Keratinocyte (primary cell): ENCODE results near the gene PHF5A. TPM values are rescaled to one million over a fixed set of nuclear protein-coding genes. Genes with fewer than 3 reads are reported as not detected.

ENCODE experiments used
- DNase-seq: peaks from one replicate; pipeline ENCODE4 v3.0.0-alpha.2; 2011; ENCODE audit warnings: low read depth, missing footprints, low spot score
- FAIRE-seq: peaks from 2 replicates; lab custom pipeline; 2011; peaks lifted over from hg19 to GRCh38; lab: Jason Lieb, UNC
- H2AFZ ChIP-seq: 2 replicates; pipeline ENCODE4 v1.6.0; 2012; ENCODE audit warnings: low read length, control low read depth, inconsistent platforms; ENCODE audit not compliant: control insufficient read depth
- H3K27ac ChIP-seq: 2 replicates; pipeline ENCODE4 v1.5.1; 2011; ENCODE audit warnings: low read length; ENCODE audit not compliant: control insufficient read depth, insufficient read depth
- H3K27me3 ChIP-seq: 3 replicates; pipeline ENCODE4 v1.6.0; 2011; ENCODE audit warnings: low read length; ENCODE audit not compliant: control insufficient read depth, insufficient read depth; ENCODE audit errors: extremely low read depth
- H3K36me3 ChIP-seq, 2 experiments: 2 replicates in 1 of 2; 3 replicates in 1 of 2; pipeline ENCODE4 v1.5.1; 2011; ENCODE audit warnings: low read length in 2 of 2, mild to moderate bottlenecking in 1 of 2; ENCODE audit not compliant: control insufficient read depth in 2 of 2, insufficient read depth in 2 of 2; ENCODE audit errors: extremely low read depth in 1 of 2
- H3K4me1 ChIP-seq: 3 replicates; pipeline ENCODE4 v1.5.1; 2011; ENCODE audit warnings: low read length; ENCODE audit not compliant: control insufficient read depth, insufficient read depth; ENCODE audit errors: extremely low read depth
- H3K4me2 ChIP-seq: 3 replicates; pipeline ENCODE4 v1.6.0; 2011; ENCODE audit warnings: low read depth, low read length; ENCODE audit not compliant: control insufficient read depth, insufficient read depth; ENCODE audit errors: extremely low read depth
- H3K4me3 ChIP-seq, 3 experiments: fragments of 200-600 bp in 1 of 3; sonication (generic) in 1 of 3; 2 replicates in 2 of 3; 3 replicates in 1 of 3; pipeline ENCODE4 v1.5.1; 2011 to 2016; ENCODE audit warnings: low read length in 3 of 3, mild to moderate bottlenecking in 3 of 3, control low read depth in 2 of 3, inconsistent platforms in 1 of 3, low read depth in 1 of 3, mixed read lengths in 1 of 3, mixed run types in 1 of 3, moderate library complexity in 1 of 3; ENCODE audit not compliant: control insufficient read depth in 2 of 3, insufficient read depth in 2 of 3; ENCODE audit errors: extremely low read depth in 1 of 3
- H3K79me2 ChIP-seq: 2 replicates; pipeline ENCODE4 v1.6.0; 2012; ENCODE audit warnings: low read length; ENCODE audit not compliant: control insufficient read depth, insufficient read depth
- H3K9ac ChIP-seq: 3 replicates; pipeline ENCODE4 v1.6.0; 2011; ENCODE audit warnings: low read length; ENCODE audit not compliant: control insufficient read depth, insufficient read depth; ENCODE audit errors: extremely low read depth
- H3K9me1 ChIP-seq: 3 replicates; pipeline ENCODE4 v1.6.0; 2011; ENCODE audit warnings: low read length; ENCODE audit not compliant: control insufficient read depth, insufficient read depth; ENCODE audit errors: extremely low read depth
- H3K9me3 ChIP-seq: 2 replicates; pipeline ENCODE4 v1.5.1; 2012; ENCODE audit warnings: low read depth, low read length; ENCODE audit not compliant: control insufficient read depth
- H4K20me1 ChIP-seq: 3 replicates; pipeline ENCODE4 v1.6.0; 2011; ENCODE audit warnings: low read length; ENCODE audit not compliant: control insufficient read depth, insufficient read depth; ENCODE audit errors: extremely low read depth
- EZH2 ChIP-seq: IDR thresholded peaks from one replicate; pipeline ENCODE4 v1.6.1; 2012; ENCODE audit warnings: inconsistent platforms, mild to moderate bottlenecking, low read length, moderate library complexity
- dilution Hi-C: fragments of 300-500 bp; cut with MboI; formaldehyde crosslinking; loops from one replicate; pipeline ENCODE4 v1.7.0; 2020; ENCODE audit warnings: low sequenced_read_pairs; ENCODE audit not compliant: extremely low pct_ligation_motif_present
- polyA plus RNA-seq, 5 experiments: library from polyadenylated mRNA; depleted of rRNA in 3 of 5; stranded (reverse) in 3 of 5; stranded (forward) in 1 of 5; unstranded in 1 of 5; fragments of >200 nt; gene quantifications; 1 replicate in 1 of 5; 2 replicates in 3 of 5; 3 replicates in 1 of 5; pipeline versions ENCODE4 v1.2.1 to v1.2.3, GENCODE V29; 2011 to 2012; ENCODE audit warnings: missing spikeins in 2 of 5, low read depth in 1 of 5, low replicate concordance in 1 of 5
- TF ChIP-seq, protein P1 (sequence below), 3 experiments: IDR thresholded peaks in 1 of 3; conservative IDR thresholded peaks in 1 of 3; optimal IDR thresholded peaks in 1 of 3; 2 replicates in 2 of 3; 3 replicates in 1 of 3; pipeline versions ENCODE3 to v1.5.1; 2011; ENCODE audit warnings: low read length in 3 of 3, mild to moderate bottlenecking in 3 of 3, moderate library complexity in 2 of 3, control low read depth in 1 of 3, inconsistent platforms in 1 of 3; ENCODE audit not compliant: insufficient read depth in 2 of 3; ENCODE audit errors: extremely low read depth in 1 of 3

Gene PHF5A
- polyA plus RNA-seq, 1 donor (not counting 4 experiments of a cell fraction or from before 2014, with no cell fraction given): 77.7 TPM

DNA sequence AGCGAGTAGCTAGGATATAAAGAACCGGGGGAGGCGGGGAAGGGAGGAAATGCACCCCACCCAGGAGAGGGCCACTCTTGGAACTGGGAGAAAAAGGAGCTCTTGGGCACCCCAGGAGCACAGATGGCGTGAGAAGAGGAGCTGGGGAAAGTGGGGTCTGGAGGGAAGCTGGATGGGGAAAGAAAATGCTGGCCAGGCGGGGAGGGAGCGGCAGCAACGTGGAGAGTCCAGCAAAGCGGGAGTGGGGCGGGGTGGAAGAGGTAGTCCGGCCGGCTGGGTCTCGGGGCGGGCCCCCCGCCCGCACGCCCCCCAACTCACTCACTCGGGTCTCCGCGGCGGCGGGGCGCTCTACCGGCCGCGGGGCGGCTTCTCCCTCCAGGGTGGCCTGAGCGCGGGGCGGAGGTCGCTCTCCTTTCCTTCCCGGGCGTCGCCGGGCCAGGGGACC, 22.4 kb downstream of the PHF5A start:
- Histone ChIP-seq H3K9ac (peak overlapping the region; percentile 96), H3K9me1 (no peaks in the 10 kb centered on the region), H4K20me1 (peaks cover 5% of the 10 kb centered on the region), H3K27ac (peak overlapping the region; percentile 95), H3K4me2 (peak overlapping the region; percentile 99), H2AFZ (no peak overlapping the region), H3K4me1 (peaks cover 15% of the 10 kb centered on the region), H3K27me3 (no peaks in the 10 kb centered on the region), H3K4me3 (peak overlapping the region; percentile 71 to 100 (median 97)), H3K36me3 (peaks cover 9 to 14% of the 10 kb centered on the region in 2 experiments), H3K79me2 (peaks cover 54% of the 10 kb centered on the region), H3K9me3 (no peaks in the 10 kb centered on the region)
- FAIRE-seq (no peak), DNase-seq (no peak)
- TF ChIP-seq EZH2: no peak
- TF ChIP-seq, protein P1, sequence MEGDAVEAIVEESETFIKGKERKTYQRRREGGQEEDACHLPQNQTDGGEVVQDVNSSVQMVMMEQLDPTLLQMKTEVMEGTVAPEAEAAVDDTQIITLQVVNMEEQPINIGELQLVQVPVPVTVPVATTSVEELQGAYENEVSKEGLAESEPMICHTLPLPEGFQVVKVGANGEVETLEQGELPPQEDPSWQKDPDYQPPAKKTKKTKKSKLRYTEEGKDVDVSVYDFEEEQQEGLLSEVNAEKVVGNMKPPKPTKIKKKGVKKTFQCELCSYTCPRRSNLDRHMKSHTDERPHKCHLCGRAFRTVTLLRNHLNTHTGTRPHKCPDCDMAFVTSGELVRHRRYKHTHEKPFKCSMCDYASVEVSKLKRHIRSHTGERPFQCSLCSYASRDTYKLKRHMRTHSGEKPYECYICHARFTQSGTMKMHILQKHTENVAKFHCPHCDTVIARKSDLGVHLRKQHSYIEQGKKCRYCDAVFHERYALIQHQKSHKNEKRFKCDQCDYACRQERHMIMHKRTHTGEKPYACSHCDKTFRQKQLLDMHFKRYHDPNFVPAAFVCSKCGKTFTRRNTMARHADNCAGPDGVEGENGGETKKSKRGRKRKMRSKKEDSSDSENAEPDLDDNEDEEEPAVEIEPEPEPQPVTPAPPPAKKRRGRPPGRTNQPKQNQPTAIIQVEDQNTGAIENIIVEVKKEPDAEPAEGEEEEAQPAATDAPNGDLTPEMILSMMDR (optimal IDR thresholded peaks at IDR 0.05 in 1 of 3, IDR thresholded peaks at IDR 0.05 in 1 of 3, conservative IDR thresholded peaks at IDR 0.05 in 1 of 3; ENCODE audit: extremely low read depth in 1 of 3, insufficient read depth in 2 of 3, low read length in 3 of 3): no peak
- dilution Hi-C loops: no loop called here

DNA sequence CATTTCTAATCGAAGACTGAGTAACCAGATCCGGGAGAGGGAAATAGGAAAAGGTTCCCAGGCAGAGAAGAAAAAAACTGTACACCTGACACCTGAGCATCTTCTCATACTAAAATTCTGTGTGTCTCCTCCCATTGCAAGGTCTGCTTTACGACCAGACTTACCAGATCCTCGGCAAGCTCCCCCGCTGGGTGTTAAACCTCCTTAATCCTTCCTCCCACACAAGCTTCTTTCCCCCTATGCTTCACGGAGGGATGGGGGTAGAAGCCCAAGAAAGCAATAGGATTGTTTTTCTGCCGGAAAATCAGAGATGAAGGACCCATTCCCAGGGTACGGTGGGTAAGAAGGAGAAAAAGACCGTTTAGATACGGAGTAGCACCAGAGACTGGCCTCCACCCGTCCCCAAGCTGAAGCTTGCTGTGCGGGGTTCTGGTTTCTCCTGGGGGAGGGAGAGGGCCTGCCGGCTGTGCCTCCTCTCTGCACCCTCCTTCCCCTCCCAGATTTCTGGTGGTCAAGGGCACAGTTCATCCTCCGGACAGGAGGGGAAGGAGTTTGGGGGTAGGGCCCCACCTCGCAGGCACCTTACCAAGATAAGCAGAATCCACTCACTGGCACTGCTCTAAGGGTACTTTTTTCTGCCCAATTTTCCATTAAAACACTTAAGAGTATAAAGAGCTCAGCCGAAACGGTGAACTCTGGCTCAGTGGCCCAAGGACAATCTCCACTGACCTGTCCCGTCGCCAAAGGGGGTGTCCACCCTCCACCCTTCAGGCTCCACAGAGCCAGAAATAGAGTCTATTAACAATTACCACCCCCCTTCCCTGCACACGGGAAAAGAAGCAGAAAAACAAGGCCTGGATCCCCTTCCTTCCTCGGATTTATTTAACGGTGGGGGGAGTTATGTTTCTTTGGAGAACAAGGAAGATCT, 23.1 kb downstream of the PHF5A start:
- Histone ChIP-seq H3K9me1 (no peaks in the 10 kb centered on the region), H3K36me3 (peaks cover 9 to 14% of the 10 kb centered on the region in 2 experiments), H3K4me3 (peak overlapping the region; percentile 71 to 100 (median 97)), H3K9ac (peak overlapping the region; percentile 96), H3K27ac (peak overlapping the region; percentile 95), H3K4me2 (peak overlapping the region; percentile 99), H3K4me1 (peaks cover 15% of the 10 kb centered on the region), H3K9me3 (no peaks in the 10 kb centered on the region), H2AFZ (no peak overlapping the region), H3K79me2 (peaks cover 61% of the 10 kb centered on the region), H4K20me1 (peaks cover 9% of the 10 kb centered on the region), H3K27me3 (no peaks in the 10 kb centered on the region)
- FAIRE-seq (no peak), DNase-seq (no peak)
- dilution Hi-C loops: no loop called here
- TF ChIP-seq, protein P1 (optimal IDR thresholded peaks at IDR 0.05 in 1 of 3, IDR thresholded peaks at IDR 0.05 in 1 of 3, conservative IDR thresholded peaks at IDR 0.05 in 1 of 3; ENCODE audit: extremely low read depth in 1 of 3, insufficient read depth in 2 of 3, low read length in 3 of 3): no peak
- TF ChIP-seq EZH2: no peak
